ENCODE measurements around the gene EEFSEC.

EEFSEC gene

GRCh38 chr3:128419311-128419710, 266.0 kb downstream of the EEFSEC start:
- DNase-seq = no peak

GRCh38 chr3:128420289-128420688, 267.0 kb downstream of the EEFSEC start:
- DNase-seq = no peak

GRCh38 chr3:128420720-128421438, 267.6 kb downstream of the EEFSEC start:
- DNase-seq = no peak

GRCh38 chr3:128421439-128421836, 268.2 kb downstream of the EEFSEC start:
- DNase-seq = no peak

GRCh38 chr3:128421966-128422365, 268.7 kb downstream of the EEFSEC start:
- DNase-seq = no peak

GRCh38 chr3:128422762-128423524, 269.7 kb downstream of the EEFSEC start:
- no peak for DNase-seq

- no peak for DNase-seq
Measured at GRCh38 chr3:128423525-128424147, 270.4 kb downstream of the EEFSEC start.

- no peak for DNase-seq
Measured at GRCh38 chr3:128424508-128425069, 271.3 kb downstream of the EEFSEC start.

- DNase-seq = no peak
Measured at GRCh38 chr3:128425142-128425845, 272.0 kb downstream of the EEFSEC start.

- DNase-seq = no peak
Measured at GRCh38 chr3:128425846-128426127, 272.5 kb downstream of the EEFSEC start.

GRCh38 chr3:128426128-128426921, 273.0 kb downstream of the EEFSEC start:
- no peak for DNase-seq

GRCh38 chr3:128427175-128427857, 274.0 kb downstream of the EEFSEC start:
- DNase-seq = no peak

- no peak for DNase-seq
Measured at GRCh38 chr3:128427872-128428822, 274.9 kb downstream of the EEFSEC start.

- DNase-seq = no peak
Measured at GRCh38 chr3:128429275-128429674, 276.0 kb downstream of the EEFSEC start.

GRCh38 chr3:128429751-128430150, 276.5 kb downstream of the EEFSEC start:
- DNase-seq = no peak

- no peak for DNase-seq
Measured at GRCh38 chr3:128430301-128430700, 277.0 kb downstream of the EEFSEC start.

- no peak for DNase-seq
Measured at GRCh38 chr3:128430731-128431130, 277.4 kb downstream of the EEFSEC start.

GRCh38 chr3:128431803-128432300, 278.6 kb downstream of the EEFSEC start:
- DNase-seq = no peak

GRCh38 chr3:128432301-128432970, 279.2 kb downstream of the EEFSEC start:
- DNase-seq = no peak

All from NCI-H2029 (cell line).